Cerebellar nuclear complex (tissue), 1 donor: Measurements from ENCODE around the gene SPINT2.
"Not testable (repeated sequence)": the region's sequence is repeated elsewhere in the genome, so short reads cannot be mapped to it uniquely, and the experiment has no call there.

Experiments
- DNase-seq, 2 experiments: peaks; one replicate each; lab custom pipeline; 2025; lab: John Stamatoyannopoulos, UW

Gene SPINT2

DNA sequence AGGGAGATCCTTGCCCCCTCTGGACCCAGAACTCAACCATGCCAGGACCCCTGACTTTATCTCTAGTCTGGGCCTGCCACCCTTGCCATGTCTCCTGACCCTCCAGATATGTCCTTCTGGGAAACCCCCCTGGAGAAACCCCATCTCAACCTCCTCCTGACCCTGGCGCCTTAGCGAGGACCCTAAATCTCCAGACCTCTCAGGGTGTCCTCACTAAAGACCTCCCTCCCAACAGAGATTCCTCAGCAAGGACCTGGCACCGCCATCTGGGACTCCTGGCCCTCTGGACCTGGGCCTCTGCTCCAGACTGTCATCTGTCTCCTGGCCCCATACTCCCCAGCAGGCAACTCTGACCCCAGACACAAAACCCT, 56.6 kb downstream of the SPINT2 start:
- DNase-seq = no peak

DNA sequence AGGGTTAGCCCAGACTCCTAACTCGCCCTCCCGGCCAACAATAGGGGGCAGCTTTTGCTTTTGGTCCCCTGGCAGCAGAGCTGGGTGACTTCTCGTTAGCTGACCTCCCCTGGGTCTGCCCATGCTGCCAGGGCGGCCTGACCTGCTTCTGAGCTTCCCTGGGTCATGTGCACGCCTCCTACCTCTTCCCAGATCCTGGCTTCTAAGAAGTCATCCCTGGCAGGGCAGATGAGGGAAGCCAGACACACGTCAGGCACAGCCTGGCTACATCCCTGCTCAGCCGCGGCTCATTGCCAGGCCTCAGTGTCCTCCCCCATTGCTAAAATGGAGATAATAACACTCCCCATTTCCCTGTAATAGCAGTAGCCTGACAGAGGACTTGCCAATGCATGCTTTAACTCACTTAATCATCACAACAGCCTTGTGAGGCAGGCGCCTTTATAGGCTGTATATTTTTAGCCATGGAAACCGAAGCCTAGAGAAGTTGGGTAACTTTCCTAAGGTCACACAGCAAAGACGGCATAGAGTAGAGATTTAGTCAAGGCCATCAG, 57.3 kb downstream of the SPINT2 start:
- DNase-seq = no peak

DNA sequence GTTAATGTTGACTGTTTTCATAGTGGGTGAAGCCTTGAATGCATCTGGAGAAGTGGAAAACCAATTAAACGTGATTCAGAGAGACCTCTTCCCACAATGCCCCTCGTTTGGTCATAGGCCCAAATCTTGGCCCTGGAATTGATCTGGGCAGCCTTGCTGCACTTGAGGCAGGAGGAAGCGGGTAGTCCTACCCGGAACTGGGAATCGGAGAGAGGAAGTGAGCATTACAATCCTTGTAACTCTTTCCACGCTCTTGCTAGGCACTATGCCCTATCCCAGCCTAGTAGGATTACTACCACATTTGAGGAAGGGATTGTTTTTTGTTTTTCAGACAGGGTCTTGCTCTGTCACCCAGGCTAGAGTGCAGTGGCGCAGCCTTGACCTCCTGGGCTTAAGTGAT, 58.9 kb downstream of the SPINT2 start:
- DNase-seq = no peak

DNA sequence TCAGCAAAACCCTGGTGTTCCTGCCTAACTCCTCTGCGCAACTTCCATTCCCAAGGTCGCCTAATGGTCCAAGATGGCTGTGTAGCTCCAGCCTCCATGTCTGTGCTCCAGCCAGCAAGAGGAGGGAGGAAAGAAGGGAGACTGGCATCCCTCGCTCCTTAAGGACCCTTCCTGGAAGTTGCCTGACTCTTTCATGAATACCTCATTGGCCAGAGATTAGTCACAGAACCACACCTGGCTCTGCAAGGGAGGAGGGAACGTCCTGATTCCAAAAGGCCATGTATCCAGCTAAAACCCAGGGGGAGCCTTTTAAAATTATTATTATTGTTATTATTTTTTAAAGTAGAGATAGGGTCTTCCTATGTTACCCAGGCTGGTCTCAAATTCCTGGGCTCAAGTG, 60.1 kb downstream of the SPINT2 start:
- no peak for DNase-seq

DNA sequence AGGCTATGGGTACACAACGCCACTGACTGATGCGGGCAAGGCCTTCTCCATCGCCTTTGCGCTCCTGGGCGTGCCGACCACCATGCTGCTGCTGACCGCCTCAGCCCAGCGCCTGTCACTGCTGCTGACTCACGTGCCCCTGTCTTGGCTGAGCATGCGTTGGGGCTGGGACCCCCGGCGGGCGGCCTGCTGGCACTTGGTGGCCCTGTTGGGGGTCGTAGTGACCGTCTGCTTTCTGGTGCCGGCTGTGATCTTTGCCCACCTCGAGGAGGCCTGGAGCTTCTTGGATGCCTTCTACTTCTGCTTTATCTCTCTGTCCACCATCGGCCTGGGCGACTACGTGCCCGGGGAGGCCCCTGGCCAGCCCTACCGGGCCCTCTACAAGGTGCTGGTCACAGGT, 62.2 kb downstream of the SPINT2 start:
- no peak for DNase-seq

DNA sequence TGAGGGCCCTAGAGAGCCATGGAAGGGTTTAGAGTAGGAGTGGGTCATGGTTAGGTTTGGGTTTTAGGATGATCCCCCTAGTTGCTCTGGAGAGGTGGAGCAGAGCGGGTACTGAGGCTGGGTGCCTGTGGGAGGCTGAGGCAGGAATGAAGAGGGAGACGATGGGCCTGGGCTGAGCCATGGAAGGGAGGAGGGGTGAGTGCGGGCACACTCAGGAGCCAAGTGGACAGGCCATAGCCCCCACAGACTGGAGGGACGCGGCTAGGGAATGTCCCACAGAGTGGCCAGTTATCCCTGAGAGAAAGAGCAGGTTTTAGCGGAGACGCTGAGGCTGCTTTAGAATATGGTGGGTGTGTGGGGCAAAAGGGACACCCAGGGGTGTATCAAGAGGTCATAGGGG, 65.3 kb downstream of the SPINT2 start:
- no peak for DNase-seq

DNA sequence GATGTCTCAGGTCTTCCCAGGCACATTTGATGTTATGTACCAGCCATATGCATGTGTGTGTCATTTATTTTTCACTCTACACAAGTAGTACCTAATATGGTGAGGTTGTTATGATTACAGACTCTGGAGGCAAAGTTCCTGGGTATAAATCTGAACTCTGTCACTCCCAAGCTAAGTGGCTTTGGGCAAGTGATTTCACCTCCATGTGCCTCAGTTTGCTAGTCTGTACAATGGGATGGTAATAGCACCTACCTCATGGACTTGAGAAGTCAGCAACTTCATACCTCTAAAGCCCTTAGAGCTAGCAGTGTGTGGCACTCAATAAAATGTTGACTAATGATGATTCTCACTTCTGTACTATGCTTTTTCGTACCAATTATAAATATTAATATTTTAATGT, 67.4 kb downstream of the SPINT2 start:
- no peak for DNase-seq

DNA sequence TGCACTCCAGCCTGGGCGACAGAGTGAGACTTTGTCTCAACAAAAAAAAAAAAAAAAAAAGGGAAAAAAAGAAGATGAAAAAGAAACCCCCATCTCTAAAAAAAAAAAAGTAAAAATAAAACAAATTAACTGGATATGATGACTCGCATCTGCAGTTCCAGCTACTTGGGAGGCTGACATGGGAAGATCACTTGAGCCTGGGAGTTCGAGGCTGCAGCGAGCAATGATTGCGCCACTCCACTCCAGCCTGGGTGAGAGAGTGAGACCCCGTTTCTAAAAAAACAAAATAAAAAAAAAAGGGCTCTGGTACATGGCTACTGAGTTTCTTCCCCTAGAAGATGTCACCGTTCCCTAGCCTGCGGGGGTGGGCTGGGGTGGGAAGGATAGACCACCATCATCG, 68.9 kb downstream of the SPINT2 start:
- DNase-seq = no peak

DNA sequence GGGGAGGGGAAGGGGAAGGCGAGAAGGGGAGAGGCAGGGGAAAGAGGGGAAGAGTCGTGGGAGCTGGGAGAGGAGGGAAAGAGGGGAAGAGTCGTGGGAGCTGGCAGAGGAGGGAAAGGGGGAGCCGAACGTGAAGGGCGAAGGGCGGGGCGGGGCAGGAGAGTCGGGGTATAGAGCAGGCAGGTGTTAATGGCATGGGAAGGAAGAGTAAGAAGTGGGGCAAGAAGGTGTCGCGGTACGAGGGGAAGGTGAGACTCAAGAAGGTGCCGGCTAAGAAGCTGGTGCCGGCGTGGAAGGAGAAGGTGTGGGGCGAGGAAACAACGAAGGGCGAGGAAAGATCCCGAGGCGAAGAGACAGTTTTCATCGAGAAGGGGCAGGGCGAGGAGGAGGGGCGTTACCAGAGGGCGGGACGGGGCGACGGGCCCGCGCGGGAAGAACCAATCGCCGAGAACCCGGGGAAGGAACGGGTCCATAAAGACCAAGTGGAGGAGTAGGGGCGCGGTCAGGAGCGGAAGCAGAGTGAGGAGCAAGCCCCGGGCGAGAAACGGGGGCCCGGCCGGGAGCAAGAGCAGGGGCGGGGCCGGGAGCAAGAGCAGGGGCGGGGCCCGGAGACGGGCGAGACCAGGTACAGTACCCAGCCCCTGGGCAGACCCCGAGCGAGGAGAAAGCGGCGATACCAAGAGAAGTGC, 71.7 kb downstream of the SPINT2 start:
- peak in 1 of 2 experiments; percentile 69 for DNase-seq

DNA sequence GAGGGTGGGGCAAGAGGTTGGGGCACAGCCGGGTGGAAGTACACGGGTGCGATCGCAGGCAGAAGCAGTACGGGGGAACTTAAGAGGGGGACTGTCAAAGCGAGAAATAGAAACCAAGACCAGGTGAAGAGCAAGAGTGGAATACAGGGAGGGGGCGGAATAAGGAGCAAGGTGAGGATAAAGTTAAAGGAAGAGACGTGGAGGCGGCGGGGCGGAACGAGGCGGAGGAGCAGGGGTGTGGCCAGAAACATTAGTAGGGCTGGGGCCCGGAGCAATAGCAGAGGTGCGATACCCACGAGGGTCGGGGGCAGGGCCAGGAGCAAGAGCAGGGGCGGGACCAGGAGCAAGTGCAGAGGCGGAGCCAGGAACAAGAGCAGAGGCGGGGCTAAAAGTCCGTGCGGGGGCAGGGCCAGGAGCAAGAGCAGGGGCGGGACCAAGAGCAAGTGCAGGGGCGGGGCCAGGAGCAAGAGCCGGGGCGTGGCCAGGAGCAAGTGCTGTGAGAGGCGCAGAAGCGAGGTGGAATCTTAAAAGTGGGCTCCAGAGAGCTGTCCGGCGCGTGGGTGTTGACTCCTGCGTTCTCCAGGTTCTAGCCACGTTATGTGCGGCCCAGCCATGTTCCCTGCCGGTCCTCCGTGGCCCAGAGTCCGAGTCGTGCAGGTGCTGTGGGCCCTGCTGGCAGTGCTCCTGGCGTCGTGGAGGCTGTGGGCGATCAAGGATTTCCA, 72.4 kb downstream of the SPINT2 start:
- DNase-seq = peak; percentile 40 to 68

DNA sequence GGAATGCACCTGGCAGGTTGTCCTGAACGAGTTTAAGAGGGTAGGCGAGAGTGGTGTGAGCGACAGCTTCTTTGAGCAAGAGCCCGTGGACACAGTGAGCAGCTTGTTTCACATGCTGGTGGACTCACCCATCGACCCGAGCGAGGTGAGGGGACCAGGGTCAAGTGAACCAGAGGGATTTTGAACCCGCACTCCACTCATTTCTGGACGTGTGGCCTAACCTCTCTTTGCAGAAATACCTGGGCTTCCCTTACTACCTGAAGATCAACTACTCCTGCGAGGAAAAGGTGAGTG, 72.9 kb downstream of the SPINT2 start:
- no peak for DNase-seq

DNA sequence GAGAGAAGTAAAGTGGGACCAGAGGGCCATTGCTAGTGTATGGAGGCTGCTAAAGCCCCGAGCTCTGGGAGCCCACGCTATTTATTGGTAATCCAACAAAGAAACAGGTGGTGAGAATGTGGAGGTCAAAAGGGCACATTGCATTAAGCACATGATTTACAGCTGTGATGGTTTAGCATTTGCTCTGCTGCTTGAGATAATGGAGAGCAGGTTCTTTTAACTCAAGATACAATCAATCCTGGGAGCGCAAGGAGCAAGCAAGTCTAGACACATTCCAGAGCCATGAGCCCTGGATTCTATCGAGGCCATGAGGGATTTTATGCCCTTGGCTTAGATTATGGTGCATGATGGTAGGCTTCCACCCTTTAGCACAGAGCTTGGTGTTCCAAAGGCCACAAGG, 74.6 kb downstream of the SPINT2 start:
- not testable (repeated sequence) for DNase-seq

DNA sequence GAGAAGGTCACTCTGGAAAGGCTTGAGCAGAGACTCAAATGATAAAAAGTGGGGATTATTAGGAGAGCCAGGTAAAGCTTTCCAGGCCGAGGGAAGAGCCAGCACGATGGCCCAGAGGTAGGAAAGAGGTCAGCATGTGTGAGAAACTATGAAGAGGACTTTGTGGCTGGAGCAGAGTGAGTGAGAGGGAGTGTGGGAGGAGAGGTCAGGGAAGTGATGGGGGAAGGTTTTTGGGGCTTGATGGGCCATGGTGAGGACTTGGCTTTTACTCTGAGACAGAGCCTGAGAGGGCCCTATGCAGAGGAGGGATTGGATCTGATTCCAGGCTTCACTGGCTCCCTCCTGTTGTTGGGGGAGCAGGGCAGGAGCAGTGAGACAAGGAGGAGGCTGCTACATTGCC, 76.6 kb downstream of the SPINT2 start:
- DNase-seq = no peak
